Measurements from ENCODE around the gene JSRP1.

Gene JSRP1

DNA sequence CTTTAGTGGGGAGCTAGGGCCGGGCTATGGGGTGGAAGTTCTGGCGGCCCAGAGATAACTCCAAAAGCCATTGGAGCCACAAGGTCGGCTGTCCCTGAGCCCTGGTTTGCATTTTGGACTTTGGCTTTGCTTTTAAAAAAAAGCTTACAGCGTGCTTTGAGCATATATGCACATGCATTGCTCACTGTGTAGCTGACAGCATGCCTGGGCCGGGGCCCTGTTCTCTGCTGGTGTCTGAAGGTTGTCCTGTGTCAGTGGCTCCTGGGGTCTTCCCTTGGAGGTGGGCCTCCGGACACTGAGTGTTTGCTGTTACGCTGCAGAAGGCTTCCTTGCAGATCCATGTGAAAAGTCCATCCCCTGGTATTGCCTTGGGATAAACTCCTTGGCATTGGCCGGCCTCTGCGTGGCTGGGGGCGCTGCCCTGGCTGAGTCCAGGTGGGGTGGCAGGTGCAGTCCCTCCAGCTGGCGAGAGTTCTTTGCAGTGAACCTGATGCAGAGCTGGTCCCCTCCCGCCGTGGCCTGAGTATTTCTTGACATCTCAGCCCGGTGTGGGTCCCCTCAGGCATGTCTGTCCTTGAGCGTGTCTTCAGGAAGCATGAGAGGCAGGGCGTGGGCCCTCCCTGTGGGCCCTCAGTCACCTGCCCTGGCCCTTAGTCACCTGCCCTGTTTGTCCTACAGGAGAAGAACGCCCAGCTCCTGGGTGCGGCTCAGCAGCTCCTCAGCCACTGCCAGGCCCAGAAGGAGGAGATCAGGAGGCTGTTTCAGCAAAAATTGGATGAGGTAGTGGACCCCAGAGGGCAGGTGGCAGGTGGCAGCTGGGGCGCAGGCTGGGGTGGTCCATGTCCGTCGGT is 43.1 kb downstream of the JSRP1 start:
- Histone ChIP-seq H3K79me2 (ENCODE audit: insufficient read depth, low read depth) (no peaks in the 10 kb centered on the region), H2AFZ (ENCODE audit: low read depth) (no peak overlapping the region), H3K4me3 (IDR thresholded peaks at IDR 0.05; ENCODE audit: insufficient read depth, low read depth, low read length) (no peak overlapping the region), H3K4me2 (no peak overlapping the region), H3K27me3 (ENCODE audit: insufficient read depth, low read depth) (no peaks in the 10 kb centered on the region), H3K9ac (no peak overlapping the region), H3K36me3 (ENCODE audit: insufficient read depth) (no peaks in the 10 kb centered on the region), H3K27ac (no peak overlapping the region), H3K4me1 (ENCODE audit: low read depth, poor library complexity, severe bottlenecking) (no peaks in the 10 kb centered on the region), H4K20me1 (ENCODE audit: insufficient read depth) (no peaks in the 10 kb centered on the region)
- TF ChIP-seq, protein P1, sequence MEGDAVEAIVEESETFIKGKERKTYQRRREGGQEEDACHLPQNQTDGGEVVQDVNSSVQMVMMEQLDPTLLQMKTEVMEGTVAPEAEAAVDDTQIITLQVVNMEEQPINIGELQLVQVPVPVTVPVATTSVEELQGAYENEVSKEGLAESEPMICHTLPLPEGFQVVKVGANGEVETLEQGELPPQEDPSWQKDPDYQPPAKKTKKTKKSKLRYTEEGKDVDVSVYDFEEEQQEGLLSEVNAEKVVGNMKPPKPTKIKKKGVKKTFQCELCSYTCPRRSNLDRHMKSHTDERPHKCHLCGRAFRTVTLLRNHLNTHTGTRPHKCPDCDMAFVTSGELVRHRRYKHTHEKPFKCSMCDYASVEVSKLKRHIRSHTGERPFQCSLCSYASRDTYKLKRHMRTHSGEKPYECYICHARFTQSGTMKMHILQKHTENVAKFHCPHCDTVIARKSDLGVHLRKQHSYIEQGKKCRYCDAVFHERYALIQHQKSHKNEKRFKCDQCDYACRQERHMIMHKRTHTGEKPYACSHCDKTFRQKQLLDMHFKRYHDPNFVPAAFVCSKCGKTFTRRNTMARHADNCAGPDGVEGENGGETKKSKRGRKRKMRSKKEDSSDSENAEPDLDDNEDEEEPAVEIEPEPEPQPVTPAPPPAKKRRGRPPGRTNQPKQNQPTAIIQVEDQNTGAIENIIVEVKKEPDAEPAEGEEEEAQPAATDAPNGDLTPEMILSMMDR (conservative IDR thresholded peaks at IDR 0.05; ENCODE audit: low read depth, low read length), result no peak

DNA sequence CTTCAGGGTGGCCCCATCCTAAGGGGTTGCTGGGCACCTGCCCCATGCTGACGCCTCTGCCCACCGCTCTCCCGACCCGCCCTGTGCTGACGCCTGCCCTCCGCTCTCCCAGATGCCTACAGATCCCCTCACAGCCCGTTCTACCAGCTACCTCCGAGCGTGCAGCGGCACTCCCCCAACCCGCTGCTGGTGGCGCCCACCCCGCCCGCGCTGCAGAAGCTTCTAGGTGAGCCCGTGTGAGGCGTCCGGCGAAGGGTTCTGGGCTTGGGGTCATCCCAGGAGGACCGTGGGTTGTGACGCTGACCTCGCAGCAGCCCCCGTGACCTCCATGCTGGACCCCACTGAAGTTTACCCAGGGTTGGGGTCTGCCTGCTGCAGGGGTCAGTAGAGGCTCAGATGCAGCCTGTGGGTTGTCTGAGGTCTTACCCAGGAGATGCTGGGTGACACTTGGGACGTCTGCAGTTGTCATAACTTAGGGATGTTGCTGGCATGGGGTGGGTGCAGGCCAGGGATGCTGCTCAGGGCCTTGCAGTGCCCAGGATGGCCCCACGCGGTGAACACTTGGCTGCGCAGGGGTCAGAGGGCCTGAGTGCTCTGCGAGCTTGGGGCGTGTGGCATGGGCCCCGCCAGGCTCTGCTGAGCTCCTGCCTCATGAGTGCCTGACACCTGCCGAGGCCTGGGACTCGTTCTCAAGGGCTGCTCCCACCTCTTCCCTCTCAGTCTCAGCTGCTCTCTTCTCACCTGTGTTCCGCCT is 45.1 kb downstream of the JSRP1 start:
- Histone ChIP-seq H3K9ac (no peak overlapping the region), H3K4me2 (no peak overlapping the region), H2AFZ (ENCODE audit: low read depth) (no peak overlapping the region), H4K20me1 (ENCODE audit: insufficient read depth) (no peaks in the 10 kb centered on the region), H3K36me3 (ENCODE audit: insufficient read depth) (no peaks in the 10 kb centered on the region), H3K4me1 (ENCODE audit: low read depth, poor library complexity, severe bottlenecking) (no peaks in the 10 kb centered on the region), H3K4me3 (IDR thresholded peaks at IDR 0.05; ENCODE audit: insufficient read depth, low read depth, low read length) (no peak overlapping the region), H3K79me2 (ENCODE audit: insufficient read depth, low read depth) (no peaks in the 10 kb centered on the region), H3K27ac (no peak overlapping the region), H3K27me3 (ENCODE audit: insufficient read depth, low read depth) (no peaks in the 10 kb centered on the region)
- TF ChIP-seq, protein P1 (conservative IDR thresholded peaks at IDR 0.05; ENCODE audit: low read depth, low read length), result no peak

DNA sequence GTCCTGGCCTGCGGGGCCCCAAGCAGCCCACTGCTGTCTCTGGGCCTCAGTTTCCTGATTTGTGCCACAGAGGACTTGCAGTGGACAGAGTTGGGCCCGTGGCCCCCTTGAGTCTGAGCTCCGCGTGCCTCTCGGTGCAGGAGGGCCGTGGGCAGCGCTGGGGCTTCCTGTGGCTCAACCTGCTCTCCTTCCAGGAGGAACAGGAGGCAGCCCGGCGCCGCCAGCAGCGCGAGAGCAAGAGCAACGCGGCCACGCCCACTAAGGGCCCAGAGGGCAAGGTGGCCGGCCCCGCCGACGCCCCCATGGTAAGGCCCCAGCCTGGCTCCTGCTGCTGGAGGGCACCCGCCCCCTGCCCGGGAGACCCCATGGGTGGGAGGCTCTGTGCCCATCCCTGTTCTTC is 46.0 kb downstream of the JSRP1 start:
- H4K20me1 ChIP-seq (ENCODE audit: insufficient read depth), result no peaks in the 10 kb centered on the region
- TF ChIP-seq, protein P1 (conservative IDR thresholded peaks at IDR 0.05; ENCODE audit: low read depth, low read length), result no peak
- H3K27ac ChIP-seq, result no peak overlapping the region
- no peaks in the 10 kb centered on the region for H3K27me3 ChIP-seq (ENCODE audit: insufficient read depth, low read depth)
- no peak overlapping the region for H3K4me2 ChIP-seq
- H3K4me3 ChIP-seq (IDR thresholded peaks at IDR 0.05; ENCODE audit: insufficient read depth, low read depth, low read length), result no peak overlapping the region
- no peak overlapping the region for H3K9ac ChIP-seq
- no peak overlapping the region for H2AFZ ChIP-seq (ENCODE audit: low read depth)
- H3K36me3 ChIP-seq (ENCODE audit: insufficient read depth), result no peaks in the 10 kb centered on the region
- no peaks in the 10 kb centered on the region for H3K4me1 ChIP-seq (ENCODE audit: low read depth, poor library complexity, severe bottlenecking)
- H3K79me2 ChIP-seq (ENCODE audit: insufficient read depth, low read depth), result no peaks in the 10 kb centered on the region; the same call in 1 of the 2 replicates

DNA sequence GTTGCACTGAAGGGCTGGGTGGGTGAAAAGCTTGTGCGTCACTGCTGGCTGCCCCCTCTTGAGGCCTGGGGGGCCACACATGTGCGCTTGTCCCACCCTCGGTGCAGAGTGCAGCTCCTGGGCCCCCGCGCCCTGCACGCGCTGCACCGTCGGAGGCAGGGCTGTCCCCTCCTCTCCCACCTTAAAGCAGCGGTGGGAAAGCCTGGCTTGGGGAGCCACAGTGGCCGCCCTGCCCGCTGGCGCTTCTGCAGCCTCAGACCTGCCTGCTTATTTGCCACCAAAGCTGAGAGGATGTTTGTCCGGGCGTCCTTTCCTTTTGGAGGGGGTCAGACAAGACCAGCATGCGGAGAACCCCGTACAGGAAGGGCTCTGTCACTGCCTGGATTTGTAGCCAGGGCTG is 46.8 kb downstream of the JSRP1 start:
- Histone ChIP-seq H4K20me1 (ENCODE audit: insufficient read depth) (no peaks in the 10 kb centered on the region), H3K4me1 (ENCODE audit: low read depth, poor library complexity, severe bottlenecking) (no peaks in the 10 kb centered on the region), H3K4me3 (IDR thresholded peaks at IDR 0.05; ENCODE audit: insufficient read depth, low read depth, low read length) (no peak overlapping the region), H3K79me2 (ENCODE audit: insufficient read depth, low read depth) (no peaks in the 10 kb centered on the region; the same call in 1 of the 2 replicates), H3K9ac (no peak overlapping the region), H3K36me3 (ENCODE audit: insufficient read depth) (no peaks in the 10 kb centered on the region), H3K27ac (no peak overlapping the region), H3K27me3 (ENCODE audit: insufficient read depth, low read depth) (no peaks in the 10 kb centered on the region), H3K4me2 (no peak overlapping the region), H2AFZ (ENCODE audit: low read depth) (no peak overlapping the region)
- TF ChIP-seq, protein P1 (conservative IDR thresholded peaks at IDR 0.05; ENCODE audit: low read depth, low read length), result no peak
